GM23248 (cell line): ENCODE measurements around the gene CCDC169.

ENCODE experiments used
- EZH2 ChIP-seq: fragments of 200-600 bp; sonication (generic); IDR thresholded peaks from 2 replicates; pipeline ENCODE4 v1.6.1; 2018; ENCODE audit warnings: antibody characterized with exemption, mild to moderate bottlenecking; ENCODE audit not compliant: insufficient read depth, poor library complexity, severe bottlenecking
- EZH2phosphoT487 ChIP-seq: fragments of 200-600 bp; sonication (generic); IDR thresholded peaks from 2 replicates; pipeline ENCODE4 v1.6.1; 2018; ENCODE audit warnings: antibody characterized with exemption, moderate library complexity, mild to moderate bottlenecking, low read depth; ENCODE audit not compliant: insufficient read depth

- TF ChIP-seq EZH2phosphoT487 (no peak), EZH2 (no peak)
These were observed 33.7 kb upstream of the CCDC169 start for GRCh38 chr13:36331280-36331679.
